A549 (cell line): ENCODE results near the gene NDC1. TPM values are rescaled to one million over a fixed set of nuclear protein-coding genes. Genes with fewer than 3 reads are reported as not detected.

Source experiments
- ATAC-seq, 2 experiments: fragments of 200-7000 bp in 1 of 2; fragments of >200 bp in 1 of 2; cut with Nextera tagmentation in 1 of 2; cut with Tn5 transposase in 1 of 2; 3 replicates each; pipeline versions ENCODE4 v1.8.0 to v1.9.1; 2018 to 2020; ENCODE audit warnings: mild to moderate bottlenecking in 1 of 2, moderate library complexity in 1 of 2
- CTCF ChIA-PET: fragments of 300-600 bp; sonication (Branson Sonifier 250); formaldehyde crosslinking; extraction: SDS; loops from one replicate; lab custom pipeline; 2021; ENCODE audit warnings: antibody characterized with exemption, inconsistent platforms; lab: Yijun Ruan, JAX
- POLR2A ChIA-PET: fragments of 350-600 bp; formaldehyde crosslinking; extraction: SDS; loops from one replicate; lab custom pipeline; 2021; ENCODE audit warnings: antibody characterized with exemption, inconsistent platforms; lab: Yijun Ruan, JAX
- DNase-seq, 2 experiments: peaks; one replicate each; pipeline versions ENCODE4 v3.0.0 to v3.0.0-alpha.2; 2011 to 2016; ENCODE audit warnings: low read depth in 1 of 2, low spot score in 1 of 2
- FAIRE-seq: peaks from 2 replicates; lab custom pipeline; 2011; peaks lifted over from hg19 to GRCh38; lab: Jason Lieb, UNC
- H3K27ac ChIP-seq, 2 experiments: fragments of >200 bp; sonication (Bioruptor Twin); formaldehyde crosslinking; 3 replicates each; pipeline ENCODE4 v1.5.1; 2016 to 2017
- H3K4me1 ChIP-seq: fragments of >200 bp; sonication (Bioruptor Twin); formaldehyde crosslinking; 3 replicates; pipeline ENCODE4 v1.6.1; 2016
- H3K4me2 ChIP-seq: fragments of >200 bp; sonication (Bioruptor Twin); formaldehyde crosslinking; 3 replicates; pipeline ENCODE4 v1.6.1; 2016
- H3K4me3 ChIP-seq: fragments of >200 bp; sonication (Bioruptor Twin); formaldehyde crosslinking; 3 replicates; pipeline ENCODE4 v1.5.1; 2016
- H3K9me3 ChIP-seq: fragments of >200 bp; sonication (Bioruptor Twin); formaldehyde crosslinking; 3 replicates; pipeline ENCODE4 v1.6.1; 2016
- BHLHE40 ChIP-seq: IDR thresholded peaks from 2 replicates; pipeline ENCODE4 v1.6.1; 2012; ENCODE audit warnings: low read depth, low read length, inconsistent platforms
- CBX2 ChIP-seq: fragments of 200-600 bp; sonication (generic); IDR thresholded peaks from 2 replicates; pipeline ENCODE4 v1.6.1; 2016; ENCODE audit warnings: low read depth, mild to moderate bottlenecking, borderline replicate concordance
- CHD2 ChIP-seq: fragments of 150-350 bp; IDR thresholded peaks from 2 replicates; pipeline ENCODE4 v1.6.1; 2014; ENCODE audit warnings: low read length; ENCODE audit not compliant: partially characterized antibody
- EHMT2 ChIP-seq: fragments of 200-600 bp; sonication (generic); IDR thresholded peaks from 2 replicates; pipeline ENCODE4 v1.6.1; 2016; ENCODE audit warnings: antibody characterized with exemption, low read depth, mild to moderate bottlenecking, moderate library complexity
- ESRRA ChIP-seq: fragments of 150-350 bp; IDR thresholded peaks from 2 replicates; pipeline ENCODE4 v1.6.1; 2014; ENCODE audit warnings: mild to moderate bottlenecking, low read length, borderline replicate concordance
- HDAC2 ChIP-seq: fragments of 200-600 bp; sonication (generic); IDR thresholded peaks from 2 replicates; pipeline ENCODE4 v1.6.1; 2016
- HOXA7 ChIP-seq: fragments of 250-450 bp; sonication (Bioruptor Pico); IDR thresholded peaks from 2 replicates; pipeline ENCODE4 v1.5.0; 2020; ENCODE audit warnings: mild to moderate bottlenecking, moderate library complexity
- JUN ChIP-seq, 2 experiments: fragments of >200 bp; sonication (Bioruptor Twin); formaldehyde crosslinking; IDR thresholded peaks; 2 replicates in 1 of 2; 3 replicates in 1 of 2; pipeline ENCODE4 v1.6.1; 2016 to 2017
- MAFK ChIP-seq: fragments of 450-650 bp; IDR thresholded peaks from 2 replicates; pipeline ENCODE4 v1.6.1; 2014; ENCODE audit not compliant: partially characterized antibody
- NPAS2 ChIP-seq: fragments of 250-450 bp; sonication (Bioruptor Pico); IDR thresholded peaks from 2 replicates; pipeline ENCODE4 v1.8.0; 2022; ENCODE audit warnings: mild to moderate bottlenecking, moderate library complexity, borderline replicate concordance
- RAD21 ChIP-seq, 2 experiments: fragments of >200 bp in 1 of 2; sonication (Bioruptor Twin) in 1 of 2; formaldehyde crosslinking in 1 of 2; IDR thresholded peaks in 1 of 2; conservative IDR thresholded peaks in 1 of 2; 2 replicates in 1 of 2; 3 replicates in 1 of 2; pipeline ENCODE4 v1.6.1; 2012 to 2018; ENCODE audit warnings: inconsistent platforms in 1 of 2
- RCOR1 ChIP-seq: fragments of 150-350 bp; IDR thresholded peaks from 2 replicates; pipeline ENCODE4 v1.6.1; 2014; ENCODE audit warnings: antibody characterized with exemption, low read length, low read depth
- RFX5 ChIP-seq: fragments of 450-650 bp; IDR thresholded peaks from 2 replicates; pipeline ENCODE4 v1.7.1; 2014; ENCODE audit warnings: antibody characterized with exemption, mild to moderate bottlenecking, moderate library complexity
- RNF2 ChIP-seq: fragments of 200-600 bp; sonication (generic); IDR thresholded peaks from 2 replicates; pipeline ENCODE4 v1.6.1; 2016; ENCODE audit warnings: low read depth, mild to moderate bottlenecking, antibody characterized with exemption, moderate library complexity, borderline replicate concordance
- SMC3 ChIP-seq: fragments of >200 bp; sonication (Bioruptor Twin); formaldehyde crosslinking; IDR thresholded peaks from 3 replicates; pipeline ENCODE4 v1.6.1; 2018; ENCODE audit warnings: inconsistent platforms
- SREBF2 ChIP-seq: fragments of 450-650 bp; IDR thresholded peaks from 2 replicates; pipeline ENCODE4 v1.6.1; 2014; ENCODE audit warnings: mild to moderate bottlenecking, moderate library complexity
- USF2 ChIP-seq: fragments of 450-650 bp; IDR thresholded peaks from 2 replicates; pipeline ENCODE4 v1.6.1; 2014; ENCODE audit warnings: antibody characterized with exemption
- ZSCAN20 ChIP-seq: fragments of 250-450 bp; sonication (Bioruptor Pico); IDR thresholded peaks from 2 replicates; pipeline ENCODE4 v1.8.0; 2022; ENCODE audit warnings: mild to moderate bottlenecking, moderate library complexity
- WGBS: methylation state at CpG from one replicate; pipeline ENCODE4 v1.1.6; 2017; ENCODE audit errors: missing lambda C conversion rate; 5-methylcytosine and 5-hydroxymethylcytosine counted together
- polyA plus RNA-seq, 4 experiments: library from polyadenylated mRNA; depleted of rRNA in 3 of 4; stranded (reverse); fragments of >200 nt; fragmentation: RNase III in 1 of 4; extraction: RNeasy Plus Mini Kit Qiagen cat#74134 plus additional on column Dnase treatment in 1 of 4; gene quantifications; 2 replicates in 3 of 4; 3 replicates in 1 of 4; pipeline ENCODE4 v1.2.3, GENCODE V29; 2011 to 2017
- TF ChIP-seq, protein P1 (sequence below): IDR thresholded peaks from 2 replicates; pipeline ENCODE4 v1.6.1; 2012
- TF ChIP-seq, protein P2 (sequence below): fragments of 200-600 bp; sonication (generic); IDR thresholded peaks from 2 replicates; pipeline ENCODE4 v1.6.1; 2016; ENCODE audit warnings: antibody characterized with exemption, mild to moderate bottlenecking, moderate library complexity
- TF ChIP-seq, protein P3 (sequence below): fragments of >200 bp; sonication (Bioruptor Twin); formaldehyde crosslinking; IDR thresholded peaks from 3 replicates; pipeline ENCODE4 v1.6.1; 2016

NDC1 gene
- polyA plus RNA-seq, 2 of the 4 experiments (the other 2 are of a cell fraction), result 26.4 to 49.5 TPM

DNA sequence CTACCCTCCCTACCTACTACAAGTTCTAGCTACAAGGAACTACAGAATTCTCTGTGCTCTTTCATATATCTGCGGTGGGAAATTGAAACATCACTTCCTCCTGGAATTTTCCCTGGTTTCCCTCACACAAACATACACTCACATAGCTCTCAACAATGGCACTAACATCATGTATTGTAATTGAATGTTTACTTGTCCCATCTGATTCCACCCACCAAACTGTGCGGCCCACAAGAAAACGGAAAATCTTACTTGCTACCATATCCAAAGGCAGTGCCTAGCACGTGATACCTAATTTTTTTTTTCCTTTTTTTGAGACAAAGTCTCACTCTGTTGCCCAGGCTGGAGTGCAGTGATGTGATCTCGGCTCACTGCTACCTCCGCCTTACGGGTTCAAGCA, 33.9 kb downstream of the NDC1 start:
- TF ChIP-seq, protein P1, sequence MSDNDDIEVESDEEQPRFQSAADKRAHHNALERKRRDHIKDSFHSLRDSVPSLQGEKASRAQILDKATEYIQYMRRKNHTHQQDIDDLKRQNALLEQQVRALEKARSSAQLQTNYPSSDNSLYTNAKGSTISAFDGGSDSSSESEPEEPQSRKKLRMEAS, result no peak
- TF ChIP-seq, protein P2, sequence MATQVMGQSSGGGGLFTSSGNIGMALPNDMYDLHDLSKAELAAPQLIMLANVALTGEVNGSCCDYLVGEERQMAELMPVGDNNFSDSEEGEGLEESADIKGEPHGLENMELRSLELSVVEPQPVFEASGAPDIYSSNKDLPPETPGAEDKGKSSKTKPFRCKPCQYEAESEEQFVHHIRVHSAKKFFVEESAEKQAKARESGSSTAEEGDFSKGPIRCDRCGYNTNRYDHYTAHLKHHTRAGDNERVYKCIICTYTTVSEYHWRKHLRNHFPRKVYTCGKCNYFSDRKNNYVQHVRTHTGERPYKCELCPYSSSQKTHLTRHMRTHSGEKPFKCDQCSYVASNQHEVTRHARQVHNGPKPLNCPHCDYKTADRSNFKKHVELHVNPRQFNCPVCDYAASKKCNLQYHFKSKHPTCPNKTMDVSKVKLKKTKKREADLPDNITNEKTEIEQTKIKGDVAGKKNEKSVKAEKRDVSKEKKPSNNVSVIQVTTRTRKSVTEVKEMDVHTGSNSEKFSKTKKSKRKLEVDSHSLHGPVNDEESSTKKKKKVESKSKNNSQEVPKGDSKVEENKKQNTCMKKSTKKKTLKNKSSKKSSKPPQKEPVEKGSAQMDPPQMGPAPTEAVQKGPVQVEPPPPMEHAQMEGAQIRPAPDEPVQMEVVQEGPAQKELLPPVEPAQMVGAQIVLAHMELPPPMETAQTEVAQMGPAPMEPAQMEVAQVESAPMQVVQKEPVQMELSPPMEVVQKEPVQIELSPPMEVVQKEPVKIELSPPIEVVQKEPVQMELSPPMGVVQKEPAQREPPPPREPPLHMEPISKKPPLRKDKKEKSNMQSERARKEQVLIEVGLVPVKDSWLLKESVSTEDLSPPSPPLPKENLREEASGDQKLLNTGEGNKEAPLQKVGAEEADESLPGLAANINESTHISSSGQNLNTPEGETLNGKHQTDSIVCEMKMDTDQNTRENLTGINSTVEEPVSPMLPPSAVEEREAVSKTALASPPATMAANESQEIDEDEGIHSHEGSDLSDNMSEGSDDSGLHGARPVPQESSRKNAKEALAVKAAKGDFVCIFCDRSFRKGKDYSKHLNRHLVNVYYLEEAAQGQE, result no peak
- TF ChIP-seq JUN (IDR thresholded peaks at IDR 0.05), result no peak
- FAIRE-seq, result no peak
- WGBS, result 92% methylated on average over 7 of the region's 7 CpGs
- no peak for DNase-seq
- Histone ChIP-seq H3K4me2 (no peak overlapping the region), H3K9me3 (no peaks in the 10 kb centered on the region), H3K4me1 (no peaks in the 10 kb centered on the region), H3K27ac (no peak overlapping the region), H3K4me3 (no peak overlapping the region)
- ATAC-seq, result no peak
- CTCF ChIA-PET, result no interaction called here
- POLR2A ChIA-PET, result no interaction called here

GRCh38 chr1:53800621-53801020, 37.5 kb downstream of the NDC1 start:
- FAIRE-seq, result no peak
- CTCF ChIA-PET, result no interaction called here
- Histone ChIP-seq H3K4me3 (no peak overlapping the region), H3K4me1 (no peaks in the 10 kb centered on the region), H3K4me2 (no peak overlapping the region), H3K27ac (no peak overlapping the region), H3K9me3 (no peaks in the 10 kb centered on the region)
- no peak for ATAC-seq
- POLR2A ChIA-PET, result no interaction called here
- DNase-seq, result no peak
- 91% methylated on average over 1 of the region's 1 CpG for WGBS
- no peak for TF ChIP-seq NPAS2 (CRISPR knock-in tag)
- TF ChIP-seq, protein P3, sequence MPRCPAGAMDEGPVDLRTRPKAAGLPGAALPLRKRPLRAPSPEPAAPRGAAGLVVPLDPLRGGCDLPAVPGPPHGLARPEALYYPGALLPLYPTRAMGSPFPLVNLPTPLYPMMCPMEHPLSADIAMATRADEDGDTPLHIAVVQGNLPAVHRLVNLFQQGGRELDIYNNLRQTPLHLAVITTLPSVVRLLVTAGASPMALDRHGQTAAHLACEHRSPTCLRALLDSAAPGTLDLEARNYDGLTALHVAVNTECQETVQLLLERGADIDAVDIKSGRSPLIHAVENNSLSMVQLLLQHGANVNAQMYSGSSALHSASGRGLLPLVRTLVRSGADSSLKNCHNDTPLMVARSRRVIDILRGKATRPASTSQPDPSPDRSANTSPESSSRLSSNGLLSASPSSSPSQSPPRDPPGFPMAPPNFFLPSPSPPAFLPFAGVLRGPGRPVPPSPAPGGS, result no peak
- TF ChIP-seq USF2, result no peak
- no peak for TF ChIP-seq RCOR1
- no peak for TF ChIP-seq BHLHE40
- no peak for TF ChIP-seq RNF2
- TF ChIP-seq RAD21 (conservative IDR thresholded peaks at IDR 0.05 in 1 of 2, IDR thresholded peaks at IDR 0.05 in 1 of 2), result no peak
- no peak for TF ChIP-seq EHMT2
- no peak for TF ChIP-seq SMC3
- TF ChIP-seq CHD2, result no peak
- no peak for TF ChIP-seq RFX5
- no peak for TF ChIP-seq SREBF2
- no peak for TF ChIP-seq ESRRA
- TF ChIP-seq, protein P1, result no peak
- no peak for TF ChIP-seq CBX2
- no peak for TF ChIP-seq ZSCAN20 (CRISPR knock-in tag)

DNA sequence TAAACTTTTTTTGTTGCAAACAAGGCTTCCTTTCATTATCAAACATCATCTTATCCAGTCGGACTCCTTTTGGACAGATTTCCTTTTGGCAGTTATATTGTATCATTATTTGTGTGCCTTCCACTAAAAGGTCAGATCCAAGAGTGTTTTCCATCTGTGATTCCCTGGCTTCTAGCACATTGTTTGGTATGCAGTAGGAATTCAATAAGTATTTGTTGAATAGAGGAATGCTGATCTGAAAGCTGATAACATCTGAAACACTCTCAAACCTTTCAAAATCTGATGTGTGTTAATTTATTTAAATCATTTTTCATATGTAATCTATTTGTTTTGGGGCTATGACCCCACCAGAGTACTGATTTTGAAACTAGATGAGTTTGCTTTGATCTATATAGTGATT, 39.0 kb downstream of the NDC1 start:
- POLR2A ChIA-PET, result no interaction called here
- H3K4me3 ChIP-seq, result no peak overlapping the region
- ATAC-seq (no peak), DNase-seq (no peak)
- WGBS, result 92% methylated on average over 1 of the region's 1 CpG
- no peak for TF ChIP-seq HDAC2
- no peak for TF ChIP-seq HOXA7 (CRISPR knock-in tag)
- TF ChIP-seq MAFK, result no peak
- TF ChIP-seq, all 56 proteins: peak for 0
- no peak for FAIRE-seq
- Histone ChIP-seq H3K4me2 (no peak overlapping the region), H3K4me1 (no peaks in the 10 kb centered on the region), H3K9me3 (no peaks in the 10 kb centered on the region), H3K27ac (no peak overlapping the region)
- CTCF ChIA-PET, result no interaction called here
